H7 (cell line): Measurements from ENCODE around the gene ADH4. TPM values are rescaled to one million over a fixed set of nuclear protein-coding genes. Genes with fewer than 3 reads are reported as not detected.

ENCODE experiments used
- DNase-seq: peaks from one replicate; pipeline ENCODE4 v3.0.0; 2012
- H3K27me3 ChIP-seq: 2 replicates; pipeline ENCODE4 v1.6.0; 2011; ENCODE audit warnings: mild to moderate bottlenecking, low read length; ENCODE audit not compliant: control insufficient read depth, insufficient read depth
- H3K36me3 ChIP-seq: replicated peaks from 2 replicates; pipeline ENCODE4 v1.5.1; 2011; ENCODE audit warnings: low read length; ENCODE audit not compliant: control insufficient read depth, insufficient read depth
- H3K4me3 ChIP-seq: 2 replicates; pipeline ENCODE4 v1.5.1; 2011; ENCODE audit warnings: low read depth, mild to moderate bottlenecking, control low read depth, low read length, moderate library complexity; ENCODE audit not compliant: insufficient read depth
- total RNA-seq: library from RNA; depleted of rRNA; stranded (reverse); fragments of >200 nt; shearing (Covaris generic); gene quantifications from 2 replicates; pipeline ENCODE4 v1.2.3, GENCODE V29; 2014; rRNA removed

The ADH4 gene
- total RNA-seq, 1 experiment from 2014 or later = 0.55 TPM

DNA sequence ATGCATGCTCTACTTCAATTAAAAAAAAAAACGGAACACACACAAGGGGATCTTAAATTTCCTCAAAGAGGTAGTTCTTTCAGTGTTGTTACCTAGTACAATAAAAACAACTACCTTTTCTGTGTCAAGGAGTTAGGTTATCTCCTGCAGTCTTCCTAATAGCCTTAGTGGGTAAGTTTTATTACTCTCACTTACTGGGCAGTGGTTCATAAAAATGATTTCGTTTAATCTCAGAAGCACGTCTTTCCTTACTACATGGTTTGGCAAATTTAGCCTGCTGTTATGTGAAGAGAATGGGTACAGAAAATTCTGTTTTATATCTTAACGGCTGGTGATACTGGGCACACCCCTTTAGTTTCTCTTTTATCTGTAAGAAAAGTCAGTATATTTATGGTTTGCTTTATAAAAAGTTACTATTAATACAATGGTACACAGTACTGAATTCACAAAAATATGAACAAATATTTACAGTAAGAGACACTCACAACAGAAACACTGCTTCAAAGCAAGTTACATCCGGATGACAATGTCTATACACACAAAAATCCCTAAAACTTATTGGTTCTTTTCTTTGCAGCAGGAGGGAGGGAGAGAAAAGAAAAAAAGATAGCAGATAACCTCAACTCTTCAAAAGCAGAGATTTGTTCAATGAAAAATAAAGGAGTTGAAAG lies 64.3 kb downstream of the ADH4 start:
- Histone ChIP-seq H3K27me3 (no peaks in the 10 kb centered on the region), H3K4me3 (no peak overlapping the region), H3K36me3 (peaks cover 45% of the 10 kb centered on the region)
- no peak for DNase-seq

GRCh38 chr4:99078931-99079624 lies 65.0 kb downstream of the ADH4 start:
- no peak for DNase-seq
- no peak overlapping the region for H3K4me3 ChIP-seq
- H3K27me3 ChIP-seq = no peaks in the 10 kb centered on the region
- H3K36me3 ChIP-seq = peaks cover 48% of the 10 kb centered on the region

GRCh38 chr4:99078336-99078735 lies 65.8 kb downstream of the ADH4 start:
- no peak for DNase-seq
- no peak overlapping the region for H3K4me3 ChIP-seq
- H3K36me3 ChIP-seq = peaks cover 49% of the 10 kb centered on the region
- H3K27me3 ChIP-seq = no peaks in the 10 kb centered on the region

DNA sequence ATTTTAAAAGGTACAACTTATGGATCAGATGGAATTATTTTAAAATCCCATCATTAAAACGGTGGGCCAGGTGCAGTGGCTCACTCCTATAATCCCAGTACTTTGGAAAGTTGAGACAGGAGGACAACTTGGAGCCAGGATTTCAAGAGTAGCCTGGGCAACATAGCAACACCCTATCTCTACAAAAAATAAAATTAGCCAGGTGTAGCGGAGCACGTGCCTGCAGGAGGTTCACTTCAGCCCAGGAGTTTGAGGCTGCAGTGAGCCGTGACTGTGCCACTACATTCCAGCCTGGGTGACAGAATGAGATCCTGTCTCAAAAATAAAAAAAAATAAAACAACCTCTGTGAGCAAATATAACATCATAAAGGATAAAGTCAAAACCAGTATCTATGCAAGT lies 66.9 kb downstream of the ADH4 start:
- no peak for DNase-seq
- Histone ChIP-seq H3K4me3 (no peak overlapping the region), H3K27me3 (no peaks in the 10 kb centered on the region), H3K36me3 (peaks cover 44% of the 10 kb centered on the region)

GRCh38 chr4:99076292-99076976 lies 67.7 kb downstream of the ADH4 start:
- DNase-seq = no peak
- Histone ChIP-seq H3K4me3 (no peak overlapping the region), H3K36me3 (peaks cover 43% of the 10 kb centered on the region), H3K27me3 (no peaks in the 10 kb centered on the region)

DNA sequence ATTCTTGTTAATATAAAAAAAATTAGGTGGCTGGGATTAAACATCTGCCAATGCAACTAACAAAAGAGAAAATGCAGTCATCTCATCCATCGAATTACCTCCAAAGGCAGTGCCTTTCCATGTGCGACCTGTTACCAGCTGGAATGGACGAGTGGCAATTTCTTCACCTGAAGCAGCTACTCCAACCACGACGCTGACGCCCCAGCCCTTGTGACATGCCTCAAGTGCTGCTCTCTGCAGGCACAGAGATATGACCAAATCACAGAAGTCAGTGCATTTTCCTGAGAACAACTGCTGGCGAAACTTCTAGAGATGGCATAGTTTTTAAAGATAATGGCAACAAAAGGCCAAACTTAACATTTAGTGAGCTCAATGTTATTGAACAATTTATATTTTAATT lies 69.3 kb downstream of the ADH4 start:
- no peak for DNase-seq
- no peaks in the 10 kb centered on the region for H3K27me3 ChIP-seq
- H3K36me3 ChIP-seq = peaks cover 32% of the 10 kb centered on the region
- H3K4me3 ChIP-seq = no peak overlapping the region

Other genes starting within 250 kb of the ADH4 start
- gene EIF4E, start 215.2 kb downstream of the ADH4 start, total RNA-seq = 184 and 210 TPM in 2 replicates
- 94.4 and 126 TPM in 2 replicates for gene METAP1, start 148.6 kb downstream of the ADH4 start, total RNA-seq
- gene ADH5, start 55.5 kb downstream of the ADH4 start, total RNA-seq = 331 and 341 TPM in 2 replicates
- not detected in 2 replicates for gene ADH6, start 74.9 kb upstream of the ADH4 start, total RNA-seq
- gene ADH1A, start 146.7 kb upstream of the ADH4 start, total RNA-seq = not detected in 2 replicates
- gene ADH1B, start 177.1 kb upstream of the ADH4 start, total RNA-seq = not detected in 2 replicates
- gene ADH1C, start 208.4 kb upstream of the ADH4 start, total RNA-seq = not detected in 2 replicates